ENCODE measurements around the gene PAM.

PAM gene

DNA sequence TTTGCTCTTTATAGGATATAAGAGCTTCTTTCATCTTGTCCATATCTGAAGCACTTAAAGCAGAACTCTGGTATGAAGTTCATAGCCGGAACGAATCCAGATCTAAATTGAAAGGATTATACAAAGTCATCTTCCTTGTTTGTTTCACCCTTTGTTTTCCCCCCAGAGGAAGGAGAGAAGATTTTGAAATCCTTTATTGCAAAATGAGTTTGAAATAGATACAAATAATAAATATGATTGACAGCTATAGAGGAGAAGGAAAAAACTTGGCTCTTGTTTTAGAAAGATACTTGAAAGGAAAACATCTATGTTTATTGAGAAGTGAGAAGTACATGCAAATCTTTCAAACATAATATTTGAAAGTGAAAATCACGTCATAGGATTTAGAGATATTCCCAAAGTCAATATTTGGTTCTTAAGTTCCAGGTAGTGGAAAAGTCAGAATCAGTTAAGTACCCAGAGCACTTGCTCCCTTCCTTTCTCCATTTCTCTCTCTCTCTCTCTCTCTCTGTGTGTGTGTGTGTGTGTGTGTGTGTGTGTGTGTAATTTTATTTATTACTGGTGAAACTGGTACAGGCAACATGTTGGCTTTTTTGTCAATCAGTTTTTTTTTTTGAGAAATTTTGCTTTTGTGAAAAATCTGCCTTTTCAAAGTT, 27.2 kb downstream of the PAM start:
- no peak for DNase-seq

DNA sequence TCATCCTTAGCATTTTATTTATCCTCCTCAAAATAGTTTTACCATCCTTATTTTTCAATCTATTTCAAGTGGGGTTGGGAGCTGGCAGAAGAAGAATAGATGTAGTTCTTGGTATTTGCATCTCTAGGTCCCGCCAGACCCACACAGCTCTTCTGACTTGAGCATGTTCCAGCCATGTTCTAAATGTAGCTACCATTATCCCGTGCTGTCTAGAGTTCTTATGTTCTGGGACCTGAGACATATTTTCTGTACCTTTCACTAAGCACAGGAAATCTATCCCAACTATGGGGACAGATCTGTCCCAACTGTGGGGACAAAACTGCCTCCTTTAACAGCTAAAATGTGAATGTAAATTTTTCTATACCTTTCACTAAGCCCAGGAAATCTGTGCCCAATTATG, 32.0 kb downstream of the PAM start:
- no peak for DNase-seq

DNA sequence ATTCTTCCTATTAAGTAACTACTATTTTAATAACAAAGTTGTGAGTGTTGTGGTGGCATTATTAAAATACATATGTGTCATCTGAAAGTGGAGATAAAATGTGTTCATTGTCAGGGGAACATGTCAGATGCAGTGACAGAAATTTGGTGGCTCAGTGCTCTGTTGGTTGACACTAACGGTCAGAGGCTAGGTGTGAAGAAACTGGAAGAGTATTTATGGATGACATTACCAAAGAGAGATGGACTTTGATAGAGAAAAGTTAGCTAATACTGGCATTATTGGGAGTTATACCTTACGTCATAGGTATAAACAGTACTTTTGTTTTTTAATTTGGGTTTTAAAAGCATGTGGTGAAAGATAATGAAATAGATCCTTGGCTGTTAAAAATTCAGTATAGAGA, 33.7 kb downstream of the PAM start:
- DNase-seq = no peak

DNA sequence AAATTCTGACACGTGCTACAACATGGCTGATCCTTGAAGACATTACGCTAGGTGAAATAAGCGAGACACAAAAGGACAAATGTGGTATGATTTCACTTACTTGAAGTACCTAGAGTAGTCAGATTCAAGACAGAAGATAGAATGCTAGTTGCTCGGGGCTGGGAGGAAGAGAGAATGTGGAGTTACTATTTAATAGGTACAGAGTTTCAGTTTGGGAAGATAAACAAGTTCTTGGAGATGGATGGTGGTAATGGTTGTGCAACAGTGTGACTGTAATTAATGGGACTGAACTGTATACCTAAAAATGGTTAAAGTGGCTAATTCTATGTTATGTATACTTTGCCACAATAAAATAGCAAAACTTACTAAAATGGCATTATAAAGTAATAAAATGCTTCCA, 34.4 kb downstream of the PAM start:
- DNase-seq = no peak

DNA sequence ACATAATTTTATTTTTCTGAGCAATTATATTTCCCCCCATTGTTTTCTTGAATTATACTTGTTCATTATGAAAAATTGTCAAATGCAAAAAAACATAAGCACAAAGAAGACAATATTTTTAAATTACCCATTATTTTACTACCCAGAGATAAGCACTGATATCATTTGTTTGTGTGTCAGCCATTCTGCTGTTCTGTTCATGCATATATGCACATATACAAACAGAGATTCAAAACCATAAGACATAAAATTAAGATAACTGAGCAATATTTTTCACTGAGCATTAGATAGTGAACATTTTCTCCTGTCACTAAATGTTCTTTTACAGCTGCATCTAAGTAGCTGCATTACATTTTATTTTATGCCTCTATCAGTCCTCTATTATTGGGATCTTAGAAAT, 35.6 kb downstream of the PAM start:
- DNase-seq = no peak

DNA sequence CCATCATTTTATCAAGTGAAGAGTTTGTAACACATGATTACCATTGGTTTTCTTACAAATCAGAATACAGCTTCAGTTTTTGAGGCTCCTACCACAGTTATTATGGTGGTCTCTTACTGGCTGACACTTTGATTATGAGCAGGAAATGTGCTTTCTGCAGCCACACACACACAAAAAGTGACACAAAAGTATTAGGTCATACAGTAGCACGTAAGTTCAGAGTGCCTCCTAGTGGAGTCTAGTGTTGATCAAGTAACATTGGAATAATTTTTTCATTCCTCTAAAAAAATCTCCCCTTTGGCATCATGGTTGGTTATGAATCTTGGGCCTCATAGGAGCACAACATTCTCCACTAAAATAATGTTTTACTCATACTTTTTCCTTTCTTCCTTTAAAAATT, 37.6 kb downstream of the PAM start:
- DNase-seq = no peak

DNA sequence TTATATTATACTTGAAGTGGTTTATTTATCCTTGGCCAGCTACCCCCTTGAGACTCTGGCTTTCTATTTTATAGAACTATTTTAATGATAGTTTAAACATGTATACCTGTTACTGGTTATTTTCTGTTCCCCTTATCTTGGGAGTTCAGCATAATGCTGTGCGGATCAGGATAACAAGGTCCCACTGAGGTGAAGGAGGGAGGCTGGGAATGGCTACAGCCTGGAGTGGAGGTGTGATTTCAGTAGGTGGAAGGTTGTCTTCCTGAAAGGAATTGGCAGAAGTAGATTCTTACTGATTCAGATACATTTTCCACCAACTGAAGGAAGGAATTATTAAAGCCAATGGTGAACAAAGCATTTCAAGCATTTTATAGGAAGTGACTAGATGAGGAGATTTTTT, 38.9 kb downstream of the PAM start:
- DNase-seq = no peak

DNA sequence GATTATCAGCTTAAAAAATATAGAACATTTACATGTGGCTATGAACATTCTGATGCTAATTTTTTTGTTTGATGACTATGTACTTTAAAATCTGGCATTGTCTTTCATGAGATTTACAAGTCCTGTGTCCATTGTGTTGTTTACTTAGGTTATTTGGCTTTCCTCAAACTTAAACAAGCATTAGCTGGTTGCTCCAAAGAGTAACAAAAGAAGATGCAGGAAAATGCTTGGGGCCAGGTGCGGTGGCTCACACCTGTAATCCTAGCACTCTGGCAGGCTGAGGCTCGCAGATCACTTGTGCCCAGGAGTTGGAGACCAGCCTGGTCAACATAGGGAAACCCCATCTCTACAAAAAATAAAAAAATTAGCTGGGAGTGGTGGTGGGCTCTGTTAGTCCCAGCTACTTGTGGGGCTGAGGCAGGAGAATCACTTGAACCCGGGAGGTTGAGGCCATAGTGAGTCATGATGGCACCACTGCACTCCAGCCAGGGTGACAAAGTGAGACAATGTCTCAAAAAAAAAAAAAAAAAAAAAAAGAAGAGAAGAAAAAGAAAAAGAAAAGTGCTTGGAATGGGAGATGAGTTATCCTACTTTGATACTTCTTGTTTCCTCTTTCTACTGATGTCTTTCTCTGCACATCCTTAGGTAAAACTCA, 39.7 kb downstream of the PAM start:
- no peak for DNase-seq

DNA sequence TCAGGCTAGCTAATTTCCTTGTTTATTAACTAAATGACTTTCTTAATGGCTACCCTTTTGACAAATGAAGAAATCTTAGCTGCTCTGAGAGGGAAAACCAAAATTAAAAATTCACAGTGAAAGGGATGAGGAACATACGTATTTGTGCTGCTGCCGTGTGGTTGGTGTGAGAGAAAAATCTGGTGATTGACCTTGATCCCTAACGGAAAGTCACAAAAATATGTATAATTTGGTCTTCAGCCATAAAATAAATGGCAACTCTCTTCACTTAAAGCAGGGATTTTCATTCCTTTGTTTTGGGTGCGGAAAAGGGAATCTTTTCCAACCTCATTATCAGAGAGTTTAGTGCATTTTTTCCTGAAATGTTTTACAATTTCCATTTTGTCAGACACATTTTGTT, 40.4 kb downstream of the PAM start:
- no peak for DNase-seq

DNA sequence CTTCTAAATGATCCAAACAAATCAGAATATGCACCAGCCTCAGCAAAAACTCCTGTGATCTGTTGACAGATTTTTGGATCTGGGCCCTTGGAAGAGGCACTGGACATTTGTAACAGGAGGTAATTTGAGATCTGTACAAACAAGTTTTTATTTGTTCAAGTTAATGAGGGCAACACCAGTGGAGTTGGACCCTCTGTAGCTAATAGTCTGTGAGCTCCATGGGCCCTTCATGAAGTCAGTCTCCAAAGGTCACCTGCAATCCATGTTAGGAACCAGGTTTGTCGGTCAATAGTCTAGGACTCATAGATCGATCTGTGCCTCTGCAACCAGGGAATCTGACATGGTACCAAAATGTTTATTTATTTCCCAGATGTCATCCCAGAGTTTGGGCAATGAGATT, 40.9 kb downstream of the PAM start:
- no peak for DNase-seq

DNA sequence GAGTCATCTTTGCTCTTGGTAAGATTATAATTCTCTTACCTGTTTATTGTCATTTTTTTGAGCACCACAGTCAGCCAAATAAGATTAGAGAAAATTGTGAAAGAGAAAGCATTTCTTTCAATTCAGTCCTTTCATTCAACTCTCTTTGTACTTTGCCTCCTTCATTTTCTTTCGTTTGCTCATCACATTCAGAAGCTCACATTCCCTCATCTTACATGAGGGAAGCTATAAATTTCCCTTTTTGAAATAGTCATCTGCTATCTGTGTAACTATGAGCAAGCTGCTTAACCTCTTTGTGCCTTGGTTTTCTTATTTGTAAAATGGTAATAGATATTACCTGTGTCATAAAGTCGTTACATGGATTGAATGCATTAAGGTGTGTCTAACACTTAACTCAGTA, 41.4 kb downstream of the PAM start:
- no peak for DNase-seq

DNA sequence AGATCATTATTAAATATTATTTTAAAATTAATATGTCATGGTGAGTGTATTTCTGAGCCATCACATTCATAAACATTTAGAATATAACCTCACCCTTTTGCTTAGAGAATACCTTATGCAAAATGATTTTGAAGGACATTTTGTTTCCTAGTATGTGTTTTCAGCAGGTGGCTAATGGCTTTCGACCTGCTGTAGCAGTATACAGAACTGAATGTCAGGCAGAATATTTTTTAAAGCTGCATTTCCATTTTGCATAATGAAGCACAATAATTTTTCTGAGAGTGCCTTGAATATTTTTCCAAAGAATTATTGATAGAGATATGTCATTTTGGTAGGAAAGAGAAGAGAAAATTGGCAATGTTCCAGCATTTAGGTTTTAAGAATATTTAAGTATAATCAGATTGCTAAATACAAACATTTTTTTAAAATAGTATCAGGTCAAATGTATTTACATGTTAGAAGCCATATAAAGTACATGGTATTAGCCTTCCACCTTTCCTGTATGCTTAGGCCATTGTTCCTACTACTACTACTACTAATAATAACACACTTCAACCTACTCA, 42.3 kb downstream of the PAM start:
- DNase-seq = no peak

DNA sequence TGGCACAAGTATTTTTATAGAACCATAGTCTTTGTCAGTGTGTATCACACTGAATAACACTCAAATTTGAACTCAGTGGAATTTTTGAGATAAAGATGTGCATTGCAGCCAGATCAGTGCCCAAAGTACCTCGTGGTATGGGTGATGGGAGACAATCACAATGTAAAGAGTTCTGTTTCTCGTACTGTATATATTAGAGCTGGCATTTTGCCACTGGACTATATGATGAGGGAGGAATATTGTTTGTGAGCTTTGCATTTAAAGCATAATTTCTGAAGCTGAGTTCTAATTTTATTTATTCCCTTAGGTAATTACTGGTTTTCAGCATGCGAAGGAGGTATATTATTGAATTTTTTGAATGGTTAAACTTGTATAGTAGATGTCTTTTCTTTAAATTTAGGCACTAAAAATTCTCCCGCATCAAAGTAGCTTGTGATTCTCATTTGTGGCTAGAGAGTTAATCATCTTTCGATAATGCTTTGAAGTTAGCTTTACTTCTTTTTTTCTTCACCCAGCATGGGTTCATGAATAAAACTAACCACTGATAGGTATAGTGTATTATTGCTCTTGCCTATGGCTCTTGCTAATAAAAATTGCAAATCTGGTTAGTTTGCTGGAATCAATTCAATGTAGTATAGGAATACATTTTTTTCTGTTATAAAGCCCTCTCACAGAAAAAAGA, 43.1 kb downstream of the PAM start:
- DNase-seq = no peak

DNA sequence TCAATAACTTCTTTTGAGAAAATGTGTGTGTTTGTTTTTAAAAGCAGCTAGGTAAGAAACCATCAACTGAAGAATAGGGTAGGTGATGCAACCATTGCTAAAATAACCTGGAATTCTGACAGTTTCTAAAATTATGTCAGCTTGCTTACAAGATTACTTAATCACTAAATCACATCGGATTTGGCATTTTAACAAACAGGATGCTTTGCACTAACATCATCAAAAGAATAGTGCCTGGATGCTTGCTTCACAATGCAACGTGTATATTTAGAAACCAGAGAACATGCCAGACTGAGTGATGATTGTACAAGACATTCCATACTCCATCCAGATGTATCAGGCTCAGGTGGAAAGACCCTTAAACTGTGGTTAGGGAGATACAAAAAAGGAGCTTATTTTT, 43.9 kb downstream of the PAM start:
- DNase-seq = no peak

DNA sequence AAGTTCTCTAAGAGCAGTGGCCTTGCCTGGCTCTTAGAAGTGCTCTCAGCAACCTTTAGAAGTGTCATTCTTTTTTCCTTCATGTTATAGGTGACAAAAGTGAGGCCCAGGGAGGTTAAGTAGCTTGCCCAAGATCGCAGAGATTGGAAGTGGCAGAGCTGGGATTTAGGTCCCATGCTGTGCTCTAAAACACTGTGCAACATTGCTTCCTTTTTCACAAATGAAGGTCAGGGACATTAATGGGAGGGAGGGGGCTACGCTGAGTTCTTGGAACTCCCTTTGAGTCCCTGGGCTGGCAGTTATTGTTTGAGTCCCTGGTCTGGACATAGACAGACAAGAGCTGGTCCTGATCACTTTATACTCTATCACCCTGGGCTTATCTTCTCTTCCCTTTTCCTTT, 45.3 kb downstream of the PAM start:
- no peak for DNase-seq

DNA sequence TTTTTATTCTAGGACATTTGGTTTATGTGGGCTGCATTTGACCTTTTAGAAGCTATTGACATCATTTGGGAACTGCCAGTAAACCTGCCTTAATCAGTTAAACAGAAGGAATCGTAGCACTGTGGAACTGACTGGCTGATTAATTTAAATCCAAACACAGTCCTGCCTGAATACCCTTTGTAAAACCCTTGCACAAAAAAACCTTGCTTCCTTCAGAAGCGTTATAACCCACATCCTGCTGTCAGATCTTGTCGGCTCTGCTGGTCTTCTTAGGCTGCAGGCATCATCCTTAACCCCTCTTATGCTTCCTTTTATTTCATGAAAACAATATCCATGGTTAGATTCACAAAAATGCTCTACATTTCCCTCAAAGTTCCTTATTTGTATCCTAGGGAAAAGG, 46.3 kb downstream of the PAM start:
- DNase-seq = no peak

DNA sequence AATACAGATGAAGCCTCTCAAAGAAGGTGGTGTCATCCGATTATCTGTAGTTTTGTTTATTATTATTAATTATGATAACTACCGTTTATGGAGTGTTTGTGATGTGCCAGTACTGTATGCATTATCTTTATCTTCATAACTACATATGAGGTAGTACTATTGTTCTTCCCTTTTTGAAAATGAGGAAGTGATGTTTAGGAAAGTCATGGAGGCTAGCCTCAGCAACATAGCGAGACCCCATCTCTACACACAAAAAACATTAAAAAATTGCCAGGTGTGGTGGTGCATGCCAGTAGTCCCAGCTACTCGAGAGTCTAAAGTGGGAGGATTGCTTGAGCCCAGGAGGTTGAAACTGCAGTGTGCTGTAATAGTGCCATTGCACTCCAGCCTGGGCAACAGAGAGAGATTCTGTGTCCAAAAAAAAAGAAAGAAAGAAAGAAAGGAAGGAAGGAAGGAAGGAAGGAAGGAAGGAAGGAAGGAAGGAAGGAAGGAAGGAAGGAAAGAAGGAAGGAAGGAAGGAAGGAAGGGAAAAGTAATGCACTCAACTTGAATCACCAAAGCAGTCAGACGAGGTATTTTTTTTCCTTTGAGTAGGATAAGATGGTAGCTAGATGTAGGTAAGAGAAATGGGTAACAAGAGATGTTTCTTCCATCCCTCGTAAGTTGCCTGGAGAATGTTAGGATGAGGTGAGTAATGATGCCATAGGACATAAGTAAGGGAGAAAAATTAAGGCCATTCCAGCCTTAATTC, 47.8 kb downstream of the PAM start:
- no peak for DNase-seq

DNA sequence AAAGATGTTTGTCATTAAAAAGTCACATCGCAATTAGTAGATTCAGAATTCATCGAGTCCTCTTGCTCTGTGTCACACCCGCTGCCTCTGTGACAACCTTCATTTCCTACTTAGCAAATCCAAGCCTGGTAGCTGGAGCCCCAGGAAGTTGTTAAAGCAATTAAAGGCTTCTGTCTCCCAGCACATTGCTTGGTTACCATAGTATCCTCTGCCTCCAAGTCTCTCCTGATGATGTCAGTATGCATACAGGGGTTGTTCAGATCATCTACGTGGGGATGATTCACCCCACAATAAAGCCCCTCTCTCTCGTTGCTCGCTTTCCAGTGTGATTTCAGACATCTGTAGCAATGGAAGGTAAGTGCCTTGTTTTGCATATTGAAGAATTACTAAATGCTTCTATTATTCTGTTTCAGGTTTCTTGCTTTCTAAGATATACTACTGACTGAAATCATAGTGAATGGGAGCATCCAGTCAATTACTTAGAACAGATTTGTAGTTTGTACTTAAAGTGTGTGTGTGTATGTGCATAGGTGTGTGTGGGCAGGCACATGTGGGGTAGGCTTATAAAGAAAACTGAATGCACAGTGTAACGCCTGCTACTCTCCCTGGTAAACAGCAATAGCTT, 52.9 kb downstream of the PAM start:
- no peak for DNase-seq

DNA sequence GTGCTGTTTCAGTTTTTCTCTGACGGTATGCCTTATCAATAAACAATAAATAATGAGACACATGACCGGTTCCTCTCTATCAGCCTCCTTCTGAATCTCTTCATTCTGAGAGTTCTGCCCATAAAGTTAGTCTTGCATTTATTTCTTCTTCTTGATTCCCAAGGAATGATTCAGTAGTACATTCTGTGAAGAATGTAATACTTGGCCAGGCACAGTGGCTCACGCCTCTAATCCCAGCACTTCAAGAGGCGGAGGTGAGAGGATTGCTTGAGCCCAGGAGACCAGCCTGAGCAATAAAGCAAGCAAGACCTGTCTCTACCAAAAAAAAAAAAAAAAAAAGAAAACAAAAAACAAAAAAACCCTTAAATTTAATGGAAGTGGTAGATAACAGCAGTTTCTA, 53.9 kb downstream of the PAM start:
- DNase-seq = no peak

DNA sequence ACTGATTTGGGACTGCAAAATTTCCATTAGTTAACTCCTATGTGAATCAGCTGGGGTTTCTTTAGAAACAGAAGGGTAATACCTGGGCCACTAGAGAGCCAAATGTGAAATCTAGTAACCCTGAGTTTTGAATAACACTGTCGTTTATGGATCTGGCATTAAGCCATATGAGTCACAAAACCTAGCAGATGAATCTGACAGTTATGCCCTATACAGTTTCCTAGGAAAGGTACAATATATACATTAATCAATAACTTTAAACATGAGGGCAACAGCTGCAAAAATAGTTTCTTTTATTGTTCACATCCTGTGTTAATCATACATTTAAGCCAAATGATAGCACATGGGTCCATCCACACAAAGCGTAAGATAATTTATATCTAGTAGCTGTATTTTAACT, 56.9 kb downstream of the PAM start:
- no peak for DNase-seq

DNA sequence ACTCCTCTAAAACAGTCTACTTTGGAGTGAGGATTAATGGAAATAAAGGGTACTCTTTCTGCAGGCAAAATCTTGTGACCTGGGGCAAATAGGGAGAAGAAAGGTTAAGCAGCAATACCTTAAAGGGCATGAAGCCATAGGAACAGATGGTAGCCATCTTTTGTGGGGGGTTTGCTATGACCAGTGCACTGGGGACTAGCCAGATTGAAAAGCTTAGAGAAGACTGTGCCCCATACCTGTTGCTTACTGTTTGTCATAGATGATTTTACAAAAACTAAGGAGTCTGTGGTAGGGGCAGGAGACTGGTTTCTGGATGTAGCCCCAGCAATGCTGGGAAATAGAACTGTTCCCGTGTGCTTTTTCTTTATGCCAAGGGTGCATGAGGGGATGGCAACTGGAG, 58.6 kb downstream of the PAM start:
- DNase-seq = no peak

DNA sequence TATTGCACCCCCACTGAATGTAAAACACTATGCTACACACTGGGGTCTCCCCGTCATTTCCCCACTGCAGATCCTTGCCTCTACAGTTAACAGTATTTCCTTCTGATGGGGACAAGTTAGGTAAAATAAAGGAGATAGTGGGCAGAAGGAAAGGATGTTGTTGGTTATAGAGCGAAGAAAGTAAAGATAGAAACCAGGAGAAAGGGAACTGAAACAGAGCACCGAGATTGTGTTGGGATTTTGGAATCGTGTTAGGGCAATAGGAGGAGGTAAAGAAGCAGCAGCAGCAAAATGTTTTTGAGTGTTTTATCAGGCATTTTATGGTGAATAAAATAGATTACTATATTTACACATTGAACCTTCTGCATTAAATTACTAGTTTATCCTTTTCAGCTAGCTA, 60.0 kb downstream of the PAM start:
- no peak for DNase-seq

Measured in activated effector memory CD4-positive, alpha-beta T cell treated with anti-CD3 and anti-CD28 coated beads, Interleukin-2, amount 50 U/mL, for 16 hours (primary cell).